ENCODE measurements around the gene SLMAP. TPM values are rescaled to one million over a fixed set of nuclear protein-coding genes. Genes with fewer than 3 reads are reported as not detected.

The SLMAP gene, protein sequence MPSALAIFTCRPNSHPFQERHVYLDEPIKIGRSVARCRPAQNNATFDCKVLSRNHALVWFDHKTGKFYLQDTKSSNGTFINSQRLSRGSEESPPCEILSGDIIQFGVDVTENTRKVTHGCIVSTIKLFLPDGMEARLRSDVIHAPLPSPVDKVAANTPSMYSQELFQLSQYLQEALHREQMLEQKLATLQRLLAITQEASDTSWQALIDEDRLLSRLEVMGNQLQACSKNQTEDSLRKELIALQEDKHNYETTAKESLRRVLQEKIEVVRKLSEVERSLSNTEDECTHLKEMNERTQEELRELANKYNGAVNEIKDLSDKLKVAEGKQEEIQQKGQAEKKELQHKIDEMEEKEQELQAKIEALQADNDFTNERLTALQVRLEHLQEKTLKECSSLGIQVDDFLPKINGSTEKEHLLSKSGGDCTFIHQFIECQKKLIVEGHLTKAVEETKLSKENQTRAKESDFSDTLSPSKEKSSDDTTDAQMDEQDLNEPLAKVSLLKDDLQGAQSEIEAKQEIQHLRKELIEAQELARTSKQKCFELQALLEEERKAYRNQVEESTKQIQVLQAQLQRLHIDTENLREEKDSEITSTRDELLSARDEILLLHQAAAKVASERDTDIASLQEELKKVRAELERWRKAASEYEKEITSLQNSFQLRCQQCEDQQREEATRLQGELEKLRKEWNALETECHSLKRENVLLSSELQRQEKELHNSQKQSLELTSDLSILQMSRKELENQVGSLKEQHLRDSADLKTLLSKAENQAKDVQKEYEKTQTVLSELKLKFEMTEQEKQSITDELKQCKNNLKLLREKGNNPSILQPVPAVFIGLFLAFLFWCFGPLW
- 17.6 TPM for polyA plus RNA-seq

DNA sequence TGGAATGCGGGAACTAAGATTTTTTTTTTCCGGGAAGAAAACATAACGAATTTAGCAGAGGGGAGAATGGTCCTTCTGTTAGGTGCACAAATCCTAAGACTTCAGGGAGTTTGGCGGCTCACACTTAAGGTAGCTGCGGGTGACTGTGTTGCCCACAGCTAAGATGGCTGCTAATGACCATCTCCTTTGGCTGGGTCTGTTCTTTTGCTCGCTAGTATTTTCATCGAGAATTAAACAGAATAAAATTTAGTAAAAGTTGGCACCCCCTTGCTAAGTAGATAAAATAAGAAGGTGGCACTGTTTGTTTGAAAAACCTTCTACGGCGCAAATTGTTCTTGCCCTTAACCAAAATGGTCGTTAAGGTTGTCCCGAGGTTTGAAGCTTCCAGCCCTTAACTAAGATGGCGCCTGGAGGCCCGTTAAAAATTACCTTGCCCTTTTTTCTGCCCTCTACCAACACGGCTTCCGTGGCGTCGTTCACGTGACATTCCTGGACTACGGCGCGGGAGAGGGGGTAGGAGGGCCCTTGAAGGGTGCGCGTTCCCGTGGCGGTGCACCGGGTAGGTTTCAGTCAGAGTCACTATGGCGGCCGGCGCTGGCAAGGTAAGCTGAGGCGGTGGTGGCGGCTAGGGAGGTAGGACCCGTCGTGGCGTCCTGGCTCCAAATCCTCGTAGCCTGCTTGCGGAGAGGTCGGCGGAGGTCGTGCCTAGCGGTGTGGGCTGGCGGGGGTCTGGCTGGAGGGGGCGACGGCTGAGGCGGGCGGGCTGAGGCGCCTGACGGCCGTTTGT, at the start of gene SLMAP:
SLMAP (plus strand) TSS at position 569 of the 787 bp plus-strand sequence. CDS start 1,343 bp downstream, outside the sequence.
- Mint-ChIP-seq H3K27ac (peak within 1 kb of the TSS; percentile 76 to 97 (median 97)), H3K9me3 (no peaks in the 10 kb centered on the region), H3K36me3 (no peaks in the 10 kb centered on the region), H3K4me3 (peak within 1 kb of the TSS; percentile 91 to 99 (median 98)), H3K27me3 (no peaks in the 10 kb centered on the region), H3K4me1 (peaks cover 19 to 22% (median 22%) of the 10 kb centered on the region in 3 donors)

DNA sequence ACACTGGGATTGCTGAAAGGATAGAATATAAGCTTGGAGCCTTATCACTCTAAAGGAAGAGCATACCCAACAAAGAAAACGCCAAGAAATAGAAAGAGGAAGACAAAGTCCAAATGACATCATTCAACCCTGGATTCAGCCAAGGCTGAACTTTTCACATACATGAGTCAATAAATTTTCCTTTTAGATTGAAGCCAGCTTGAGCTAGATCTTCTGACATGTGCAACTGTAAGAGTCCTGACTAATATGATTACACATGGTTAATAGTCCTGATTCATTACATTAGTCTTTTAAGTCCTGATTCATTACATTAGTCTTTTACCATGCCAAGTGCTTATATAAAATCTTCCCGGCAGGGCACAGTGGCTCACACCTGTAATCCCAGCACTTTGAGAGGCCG, 49.6 kb upstream of the SLMAP start:
- Mint-ChIP-seq H3K36me3 (peaks cover 3% of the 10 kb centered on the region), H3K27ac (no peak overlapping the region), H3K9me3 (no peaks in the 10 kb centered on the region), H3K4me1 (no peaks in the 10 kb centered on the region), H3K4me3 (no peak overlapping the region), H3K27me3 (peaks cover 6% of the 10 kb centered on the region)

- Mint-ChIP-seq H3K4me3 (no peak overlapping the region), H3K27ac (no peak overlapping the region), H3K9me3 (no peaks in the 10 kb centered on the region), H3K27me3 (peaks cover 6% of the 10 kb centered on the region), H3K4me1 (no peaks in the 10 kb centered on the region), H3K36me3 (peaks cover 2% of the 10 kb centered on the region)
These were observed 47.1 kb upstream of the SLMAP start for GRCh38 chr3:57709031-57709430.

GRCh38 chr3:57709559-57709958, 46.5 kb upstream of the SLMAP start:
- no peaks in the 10 kb centered on the region for H3K4me1 Mint-ChIP-seq
- no peak overlapping the region for H3K27ac Mint-ChIP-seq
- H3K36me3 Mint-ChIP-seq: peaks cover 2% of the 10 kb centered on the region
- H3K9me3 Mint-ChIP-seq: no peaks in the 10 kb centered on the region
- no peak overlapping the region for H3K4me3 Mint-ChIP-seq
- peaks cover 6% of the 10 kb centered on the region for H3K27me3 Mint-ChIP-seq

DNA sequence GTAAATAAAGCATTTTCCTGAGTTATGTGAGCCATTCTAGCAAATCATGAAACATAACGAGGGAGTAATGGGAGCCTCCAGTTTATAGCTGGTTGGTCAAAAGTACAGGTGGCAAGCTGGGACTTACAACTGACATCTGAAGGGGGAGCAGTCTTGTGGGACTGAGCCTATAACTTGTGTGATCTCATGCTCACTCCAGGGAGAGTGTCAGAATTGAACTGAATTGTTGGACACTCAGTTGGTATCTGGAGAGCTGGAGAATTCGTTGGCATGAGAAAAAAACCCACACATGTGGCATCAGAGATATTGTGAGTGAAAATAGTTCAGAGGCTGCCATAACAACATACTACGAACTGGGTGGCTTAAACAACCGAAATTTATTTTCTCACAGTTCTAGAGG, 40.4 kb upstream of the SLMAP start:
- Mint-ChIP-seq H3K9me3 (no peaks in the 10 kb centered on the region), H3K36me3 (no peaks in the 10 kb centered on the region), H3K27ac (no peak overlapping the region), H3K27me3 (no peaks in the 10 kb centered on the region), H3K4me1 (no peaks in the 10 kb centered on the region), H3K4me3 (no peak overlapping the region)

DNA sequence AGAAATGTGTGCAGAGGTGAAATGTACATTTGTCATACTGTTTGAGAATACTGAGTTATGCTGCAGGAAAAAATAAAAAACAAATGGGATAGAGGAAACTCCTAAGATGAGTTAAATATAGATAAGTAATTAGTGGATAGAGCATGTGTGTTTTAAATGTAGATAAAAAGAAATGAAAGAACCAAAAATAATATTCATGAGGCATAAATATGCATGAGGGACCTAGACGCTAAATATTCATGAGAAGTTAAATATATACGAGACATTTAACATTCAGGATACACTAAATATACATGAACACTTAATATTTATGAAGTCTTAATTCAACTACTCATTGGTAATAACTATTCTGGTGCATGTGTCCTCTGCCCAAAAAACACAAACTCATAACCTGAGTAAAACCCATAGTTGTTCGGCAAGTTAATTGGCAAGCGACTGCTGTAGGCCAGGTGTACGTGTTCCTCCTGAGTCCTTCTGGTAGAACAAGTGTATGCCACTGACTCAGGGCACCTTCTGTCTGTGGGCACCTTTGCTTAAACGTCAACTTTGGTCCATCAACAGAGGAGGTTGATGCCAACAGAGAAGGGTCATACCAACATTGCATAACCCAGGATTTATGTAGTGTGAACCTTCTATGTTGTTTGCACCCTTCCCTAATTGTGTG, 38.8 kb upstream of the SLMAP start:
- Mint-ChIP-seq H3K9me3 (no peaks in the 10 kb centered on the region), H3K36me3 (no peaks in the 10 kb centered on the region), H3K4me3 (no peak overlapping the region), H3K27me3 (peaks cover 4% of the 10 kb centered on the region), H3K27ac (no peak overlapping the region), H3K4me1 (no peaks in the 10 kb centered on the region)

DNA sequence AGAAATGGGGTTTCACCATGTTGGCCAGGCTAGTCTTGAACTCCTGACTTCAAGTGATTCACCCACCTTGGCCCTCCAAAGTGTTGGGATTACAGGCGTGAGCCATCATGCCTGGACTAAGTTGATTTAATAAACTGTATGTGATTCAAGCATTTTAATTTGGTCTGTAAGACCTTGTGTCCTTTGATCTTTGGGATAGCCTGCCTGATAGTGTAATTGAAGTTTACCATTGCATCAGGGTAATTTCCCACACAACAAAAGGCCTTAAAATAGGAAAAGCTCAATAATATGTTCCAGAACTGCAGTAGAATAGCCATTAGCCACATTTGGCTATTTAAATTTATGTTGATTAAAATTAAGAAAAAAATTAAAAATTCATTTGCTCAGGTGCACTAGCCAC, 38.0 kb upstream of the SLMAP start:
- H3K4me3 Mint-ChIP-seq: no peak overlapping the region
- no peaks in the 10 kb centered on the region for H3K9me3 Mint-ChIP-seq
- H3K27me3 Mint-ChIP-seq: peaks cover 8% of the 10 kb centered on the region
- no peak overlapping the region for H3K27ac Mint-ChIP-seq
- H3K4me1 Mint-ChIP-seq: no peaks in the 10 kb centered on the region
- H3K36me3 Mint-ChIP-seq: no peaks in the 10 kb centered on the region

DNA sequence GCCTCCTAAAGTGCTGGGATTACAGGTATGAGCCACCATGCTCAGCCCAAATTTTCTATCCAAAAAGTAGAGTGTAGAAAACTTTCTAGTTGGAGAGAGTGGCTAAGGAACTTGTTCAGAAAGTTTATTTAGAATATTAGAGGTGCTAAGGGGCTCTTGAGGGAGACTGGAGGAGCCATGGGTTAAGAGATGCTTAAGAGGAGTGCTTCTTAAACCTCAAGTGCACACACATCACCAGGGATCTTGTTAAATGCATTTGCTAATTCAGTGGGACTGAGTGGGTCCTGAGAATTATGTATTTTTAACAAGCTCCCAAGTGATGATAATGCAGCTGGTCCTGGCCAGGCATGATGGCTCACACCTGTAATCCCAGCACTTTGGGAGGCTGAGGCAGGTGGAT, 29.7 kb upstream of the SLMAP start:
- H3K4me3 Mint-ChIP-seq: no peak overlapping the region
- no peaks in the 10 kb centered on the region for H3K36me3 Mint-ChIP-seq
- H3K27ac Mint-ChIP-seq: no peak overlapping the region
- no peaks in the 10 kb centered on the region for H3K4me1 Mint-ChIP-seq
- H3K9me3 Mint-ChIP-seq: peaks cover 0 to 2% (median 0%) of the 10 kb centered on the region in 3 donors
- peaks cover 5% of the 10 kb centered on the region for H3K27me3 Mint-ChIP-seq

DNA sequence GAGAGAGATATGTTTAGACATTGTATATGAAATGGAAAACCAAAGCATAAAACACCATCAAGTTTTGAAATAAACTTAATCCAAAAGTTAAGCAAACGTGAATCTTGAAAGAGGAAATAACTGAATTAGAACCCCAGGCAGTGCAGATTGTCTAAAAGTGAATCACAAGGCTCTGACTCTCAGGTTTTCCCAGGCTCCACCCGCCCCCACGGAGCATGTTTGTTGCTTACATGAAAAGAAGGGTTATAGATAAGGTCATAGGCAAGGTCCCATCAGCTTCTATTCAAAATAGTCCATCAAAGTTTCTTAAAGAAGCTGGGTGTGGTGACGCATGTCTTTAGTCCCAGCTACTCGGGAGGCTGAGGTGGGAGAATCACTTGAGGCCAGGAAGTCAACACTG, 29.0 kb upstream of the SLMAP start:
- H3K36me3 Mint-ChIP-seq: no peaks in the 10 kb centered on the region
- H3K4me3 Mint-ChIP-seq: no peak overlapping the region
- H3K27me3 Mint-ChIP-seq: peaks cover 4% of the 10 kb centered on the region
- peaks cover 0 to 2% (median 0%) of the 10 kb centered on the region in 3 donors for H3K4me1 Mint-ChIP-seq
- H3K9me3 Mint-ChIP-seq: peaks cover 0 to 2% (median 0%) of the 10 kb centered on the region in 3 donors
- no peak overlapping the region for H3K27ac Mint-ChIP-seq

DNA sequence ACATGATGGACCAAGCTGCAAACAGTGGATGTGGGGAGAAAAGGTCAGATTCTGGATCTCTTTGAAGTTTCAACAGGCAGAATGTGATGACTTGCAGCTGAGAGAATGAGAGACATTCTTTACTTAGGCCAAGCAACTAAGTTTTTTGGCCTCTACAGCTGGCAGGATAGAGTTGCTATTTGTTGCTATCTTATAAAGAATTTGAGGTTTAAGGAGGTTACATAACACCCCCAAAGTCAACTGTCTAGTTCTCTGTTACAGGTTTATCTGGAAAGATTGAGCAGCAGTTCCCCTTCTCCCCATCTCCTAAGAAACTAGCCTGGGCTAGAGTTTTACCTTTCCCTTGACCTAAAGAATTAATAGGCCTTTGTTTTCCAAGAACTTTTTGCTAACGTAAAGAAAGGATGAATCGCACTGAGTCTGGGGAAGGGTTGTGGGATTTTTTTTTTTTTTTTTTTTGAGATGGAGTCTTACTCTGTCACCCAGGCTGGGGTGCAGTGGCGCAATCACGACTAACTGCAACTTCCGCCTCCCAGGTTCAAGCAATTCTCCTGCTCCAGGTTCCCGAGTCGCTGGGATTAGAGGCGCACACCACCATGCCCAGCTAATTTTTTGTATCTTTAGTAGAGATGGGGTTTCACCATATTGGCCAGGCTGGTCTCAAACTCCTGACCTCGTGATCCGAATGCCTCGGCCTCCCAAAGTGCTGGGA, 26.6 kb upstream of the SLMAP start:
- Mint-ChIP-seq H3K36me3 (peaks cover 2% of the 10 kb centered on the region), H3K27me3 (no peaks in the 10 kb centered on the region), H3K27ac (peak overlapping the region in 1 of 3 donors; percentile 31), H3K4me1 (peaks cover 0 to 2% (median 0%) of the 10 kb centered on the region in 3 donors), H3K4me3 (no peak overlapping the region), H3K9me3 (no peaks in the 10 kb centered on the region)

DNA sequence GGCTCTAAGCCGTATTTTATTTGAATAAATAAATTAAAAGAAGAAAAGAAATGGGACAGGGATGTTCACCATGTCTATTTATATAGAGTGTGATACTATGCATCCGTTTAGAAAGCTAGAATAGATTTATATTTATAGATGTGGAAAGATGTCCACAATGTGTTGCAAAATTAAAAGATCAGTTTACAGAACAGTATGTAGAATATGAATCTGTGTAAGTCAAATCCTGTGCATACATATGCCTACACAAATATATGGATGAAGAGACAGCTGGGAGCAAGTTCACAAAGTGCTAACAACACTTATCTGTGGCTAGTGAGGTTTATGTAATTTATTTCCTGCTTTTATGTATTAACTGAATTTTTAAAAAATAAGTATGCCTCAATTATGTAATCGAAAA, 25.4 kb upstream of the SLMAP start:
- no peaks in the 10 kb centered on the region for H3K27me3 Mint-ChIP-seq
- H3K9me3 Mint-ChIP-seq: no peaks in the 10 kb centered on the region
- H3K27ac Mint-ChIP-seq: no peak overlapping the region
- H3K4me1 Mint-ChIP-seq: peaks cover 0 to 2% (median 0%) of the 10 kb centered on the region in 3 donors
- H3K36me3 Mint-ChIP-seq: peaks cover 2% of the 10 kb centered on the region
- no peak overlapping the region for H3K4me3 Mint-ChIP-seq

DNA sequence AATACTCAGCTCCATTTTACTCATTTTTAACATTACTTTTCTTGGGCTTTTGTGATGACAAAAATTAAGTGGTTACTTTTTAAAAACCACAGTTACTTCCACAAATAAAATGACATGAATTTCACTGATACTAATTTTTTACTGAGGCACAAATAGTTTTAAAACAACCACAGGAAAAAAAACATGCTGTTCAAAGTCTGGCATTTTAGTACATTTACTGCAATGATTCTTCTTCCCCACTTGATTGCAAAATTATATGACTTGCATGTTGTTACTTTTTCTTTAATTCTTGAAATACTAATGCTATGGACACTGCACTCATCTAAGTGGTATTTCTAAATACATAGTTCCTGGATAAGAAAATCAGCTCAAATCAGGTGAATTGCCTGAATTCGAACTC, 24.8 kb upstream of the SLMAP start:
- Mint-ChIP-seq H3K4me3 (no peak overlapping the region), H3K27me3 (no peaks in the 10 kb centered on the region), H3K36me3 (peaks cover 2% of the 10 kb centered on the region), H3K27ac (no peak overlapping the region), H3K4me1 (peaks cover 0 to 2% (median 0%) of the 10 kb centered on the region in 3 donors), H3K9me3 (no peaks in the 10 kb centered on the region)

DNA sequence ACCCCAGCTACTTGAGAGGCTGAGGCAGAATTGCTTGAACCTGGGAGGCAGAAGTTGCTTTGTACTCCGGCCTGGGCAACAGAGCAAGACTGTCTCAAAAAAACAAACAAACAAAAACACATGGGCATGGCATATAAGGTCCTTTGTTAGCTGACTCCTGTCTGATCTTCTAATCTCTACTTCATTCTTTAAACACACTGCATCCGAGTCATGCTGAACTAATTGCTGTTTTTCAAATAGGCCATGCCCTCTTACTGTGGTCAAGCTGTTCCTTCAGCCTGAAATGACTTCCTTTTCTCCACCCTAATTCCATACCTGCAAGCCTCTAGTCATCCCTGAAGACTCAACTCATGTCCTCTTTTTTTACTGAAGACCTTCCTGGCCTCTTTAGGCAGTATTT, 22.3 kb upstream of the SLMAP start:
- Mint-ChIP-seq H3K27me3 (no peaks in the 10 kb centered on the region), H3K4me1 (peaks cover 0 to 2% (median 0%) of the 10 kb centered on the region in 3 donors), H3K4me3 (no peak overlapping the region), H3K27ac (no peak overlapping the region), H3K36me3 (peaks cover 2% of the 10 kb centered on the region), H3K9me3 (no peaks in the 10 kb centered on the region)

- no peaks in the 10 kb centered on the region for H3K9me3 Mint-ChIP-seq
- H3K27ac Mint-ChIP-seq: no peak overlapping the region
- peaks cover 2% of the 10 kb centered on the region for H3K36me3 Mint-ChIP-seq
- no peaks in the 10 kb centered on the region for H3K27me3 Mint-ChIP-seq
- H3K4me1 Mint-ChIP-seq: peaks cover 0 to 2% (median 0%) of the 10 kb centered on the region in 3 donors
- no peak overlapping the region for H3K4me3 Mint-ChIP-seq
These were observed 20.7 kb upstream of the SLMAP start for GRCh38 chr3:57735405-57735804.
